PC-3 (cell line): ENCODE results near the gene NACC2. TPM values are rescaled to one million over a fixed set of nuclear protein-coding genes. Genes with fewer than 3 reads are reported as not detected.
A peak's percentile ranks its signal among the peaks of the same experiment; 100 is the strongest.

ENCODE experiments used
- ATAC-seq: fragments of 200-7000 bp; cut with Tn5 transposase; 2 replicates; pipeline ENCODE4 v1.9.1; 2020; ENCODE audit warnings: mild to moderate bottlenecking, moderate library complexity
- BruUV-seq: library from RNA; stranded (reverse); fragments of 400-500 nt; replicated peaks from 2 replicates; lab custom pipeline; 2021; lab: Mats Ljungman, UMichigan
- CTCF ChIA-PET: fragments of 300-600 bp; sonication (Branson Sonifier 250); formaldehyde crosslinking; loops from one replicate; lab custom pipeline; 2022; ENCODE audit warnings: antibody characterized with exemption; lab: Charles Lee
- POLR2A ChIA-PET: fragments of 300-600 bp; sonication (Branson Sonifier 250); formaldehyde crosslinking; loops from one replicate; lab custom pipeline; 2022; ENCODE audit warnings: antibody characterized with exemption; ENCODE audit not compliant: unreplicated experiment; lab: Charles Lee
- DNase-seq: peaks from one replicate; pipeline ENCODE4 v3.0.0-alpha.2; 2015
- H2AFZ ChIP-seq: fragments of 300-600 bp; sonication (generic); 2 replicates; pipeline ENCODE4 v1.6.0; 2016; ENCODE audit warnings: antibody characterized with exemption, low read length
- H3F3A ChIP-seq: fragments of 300-600 bp; sonication (generic); one replicate; pipeline ENCODE4 v1.6.0; 2017; ENCODE audit warnings: antibody characterized with exemption, low read length, control low read depth, mild to moderate bottlenecking; ENCODE audit not compliant: unreplicated experiment
- H3K27ac ChIP-seq: fragments of 300-600 bp; sonication (generic); 2 replicates; pipeline ENCODE4 v1.5.1; 2016; ENCODE audit warnings: mild to moderate bottlenecking, low read length
- H3K27me3 ChIP-seq: fragments of 300-600 bp; sonication (generic); 2 replicates; pipeline ENCODE4 v1.6.1; 2016; ENCODE audit warnings: low read length, mixed read lengths
- H3K36me3 ChIP-seq: fragments of 300-600 bp; sonication (generic); 2 replicates; pipeline ENCODE4 v1.6.1; 2016; ENCODE audit warnings: low read depth, mixed run types, low read length, mixed read lengths
- H3K4me1 ChIP-seq: fragments of 300-600 bp; sonication (generic); 2 replicates; pipeline ENCODE4 v1.5.1; 2016; ENCODE audit warnings: low read length; ENCODE audit not compliant: insufficient read depth
- H3K4me2 ChIP-seq: fragments of 300-600 bp; sonication (generic); 2 replicates; pipeline ENCODE4 v1.6.0; 2016; ENCODE audit warnings: low read length
- H3K4me3 ChIP-seq: fragments of 300-600 bp; sonication (generic); 2 replicates; pipeline ENCODE4 v1.5.1; 2016; ENCODE audit warnings: mild to moderate bottlenecking, low read length, mixed read lengths
- H3K79me2 ChIP-seq: fragments of 300-600 bp; sonication (generic); 2 replicates; pipeline ENCODE4 v1.6.1; 2017; ENCODE audit warnings: low read length, mixed read lengths
- H3K9ac ChIP-seq: fragments of 300-600 bp; sonication (generic); 2 replicates; pipeline ENCODE4 v1.6.0; 2016; ENCODE audit warnings: mild to moderate bottlenecking, low read length
- H3K9me2 ChIP-seq: fragments of 300-600 bp; sonication (generic); replicated peaks from 2 replicates; pipeline ENCODE4 v1.6.1; 2016; ENCODE audit warnings: mixed run types, low read length, mixed read lengths
- H3K9me3 ChIP-seq: fragments of 300-600 bp; sonication (generic); 2 replicates; pipeline ENCODE4 v1.6.1; 2016; ENCODE audit warnings: low read length, mixed read lengths
- H4K20me1 ChIP-seq: fragments of 300-600 bp; sonication (generic); 2 replicates; pipeline ENCODE4 v1.6.1; 2016; ENCODE audit warnings: low read length, mixed read lengths
- CTCF ChIP-seq: fragments of 300-600 bp; sonication (generic); conservative IDR thresholded peaks from 2 replicates; pipeline ENCODE4 v1.5.1; 2017; ENCODE audit warnings: antibody characterized with exemption, low read depth, mild to moderate bottlenecking, low read length
- EZH2 ChIP-seq: fragments of 300-600 bp; sonication (generic); IDR thresholded peaks from one replicate; pipeline ENCODE4 v1.6.1; 2017; ENCODE audit warnings: antibody characterized with exemption, mild to moderate bottlenecking, low read length; ENCODE audit not compliant: unreplicated experiment
- EZH2phosphoT487 ChIP-seq: fragments of 300-600 bp; sonication (generic); IDR thresholded peaks from 2 replicates; pipeline ENCODE4 v1.6.1; 2018; ENCODE audit warnings: mild to moderate bottlenecking, antibody characterized with exemption, low read length, borderline replicate concordance
- intact Hi-C: fragments of 100-400 bp; cut with micrococcal nuclease; formaldehyde crosslinking; loops from 2 replicates; pipeline ENCODE4 v1.9.0; 2023
- total RNA-seq: library from RNA; depleted of rRNA; stranded (reverse); fragments of >200 nt; gene quantifications from 2 replicates; pipeline ENCODE4 v1.2.3, GENCODE V29; 2014

NACC2 gene
- total RNA-seq, 1 experiment from 2014 or later, result 12.3 TPM

GRCh38 chr9:136090056-136090735 is 4.9 kb downstream of the NACC2 start:
- Histone ChIP-seq H3K9me2 (no peaks in the 10 kb centered on the region), H3K4me2 (no peak overlapping the region), H3K27ac (no peak overlapping the region), H3K36me3 (no peaks in the 10 kb centered on the region), H3K9ac (no peak overlapping the region), H3K27me3 (no peaks in the 10 kb centered on the region), H3K4me3 (no peak overlapping the region), H3F3A (no peaks in the 10 kb centered on the region), H4K20me1 (no peaks in the 10 kb centered on the region), H3K79me2 (peaks cover 58% of the 10 kb centered on the region), H3K4me1 (peaks cover 9% of the 10 kb centered on the region; the same call in 1 of the 2 replicates), H2AFZ (no peak overlapping the region), H3K9me3 (no peaks in the 10 kb centered on the region)
- TF ChIP-seq CTCF (no peak), EZH2 (no peak), EZH2phosphoT487 (no peak)
- ChIA-PET CTCF (interaction anchor here (0.6 kb wide), 1 partner anchor 812 kb away, joined by 6 read pairs; no protein-coding TSS in a partner anchor), POLR2A (no interaction called here)
- DNase-seq (no peak), ATAC-seq (no peak)
- no TSS peak for BruUV-seq
- intact Hi-C loops, result no loop called here

- intact Hi-C loops, result loop anchor here (2.0 kb wide), 1 partner anchor 33 kb away; no protein-coding TSS in a partner anchor
- BruUV-seq, result no TSS peak
- Histone ChIP-seq H3K9me2 (no peaks in the 10 kb centered on the region), H3F3A (no peaks in the 10 kb centered on the region), H3K36me3 (no peaks in the 10 kb centered on the region), H3K4me3 (no peak overlapping the region), H2AFZ (no peak overlapping the region), H3K27ac (no peak overlapping the region), H4K20me1 (no peaks in the 10 kb centered on the region), H3K4me2 (no peak overlapping the region), H3K4me1 (peaks cover 9% of the 10 kb centered on the region; the same call in 1 of the 2 replicates), H3K27me3 (no peaks in the 10 kb centered on the region), H3K9me3 (no peaks in the 10 kb centered on the region), H3K79me2 (peaks cover 58% of the 10 kb centered on the region), H3K9ac (no peak overlapping the region)
- POLR2A ChIA-PET, result no interaction called here
- CTCF ChIA-PET, result interaction anchor here (0.6 kb wide), 5 partner anchors 18 to 813 kb away, joined by 3 to 6 read pairs (median 4); no protein-coding TSS in a partner anchor
- DNase-seq, result peak; percentile 35
- no peak for TF ChIP-seq EZH2phosphoT487
- no peak for TF ChIP-seq EZH2
- TF ChIP-seq CTCF, result peak; percentile 57
- no peak for ATAC-seq
Measured at GRCh38 chr9:136089697-136090045, 5.4 kb downstream of the NACC2 start.
